GM18517 (cell line): ENCODE measurements around the gene VSIG1.
A peak's percentile ranks its signal among the peaks of the same experiment; 100 is the strongest.

Experiments
- ATAC-seq: cut with Tn5 transposase; IDR thresholded peaks from one replicate; pipeline ENCODE4 v1.9.1; 2021; ENCODE audit warnings: mild to moderate bottlenecking, moderate library complexity; ENCODE audit not compliant: unreplicated experiment

The VSIG1 gene

GRCh38 chrX:108064001-108064400, 19.1 kb downstream of the VSIG1 start:
- no peak for ATAC-seq

- no peak for ATAC-seq
Measured at GRCh38 chrX:108064613-108065012, 19.7 kb downstream of the VSIG1 start.

GRCh38 chrX:108068121-108068520, 23.3 kb downstream of the VSIG1 start:
- no peak for ATAC-seq

- no peak for ATAC-seq
Measured at GRCh38 chrX:108070891-108071290, 26.0 kb downstream of the VSIG1 start.

- ATAC-seq = no peak
Measured at GRCh38 chrX:108071578-108071977, 26.7 kb downstream of the VSIG1 start.

GRCh38 chrX:108072746-108073145, 27.9 kb downstream of the VSIG1 start:
- ATAC-seq = no peak

- ATAC-seq = no peak
Measured at GRCh38 chrX:108081110-108081509, 36.2 kb downstream of the VSIG1 start.

GRCh38 chrX:108087792-108088191, 42.9 kb downstream of the VSIG1 start:
- ATAC-seq = no peak

GRCh38 chrX:108088511-108088910, 43.6 kb downstream of the VSIG1 start:
- ATAC-seq = no peak

GRCh38 chrX:108090491-108091263, 45.8 kb downstream of the VSIG1 start:
- peak; percentile 3 for ATAC-seq

GRCh38 chrX:108091264-108091877, 46.5 kb downstream of the VSIG1 start, which contains the start of the genes ATG4A and PSMD10:
TSS of gene ATG4A (plus strand) at chrX:108091778. CDS start at chrX:108091827, 49 bp downstream.
TSS of gene PSMD10 (minus strand) at chrX:108091542. CDS start at chrX:108091520, 22 bp downstream.
- ATAC-seq = peak; percentile 95

GRCh38 chrX:108091878-108092291, 47.0 kb downstream of the VSIG1 start:
- ATAC-seq = peak; percentile 39

GRCh38 chrX:108097380-108097779, 52.5 kb downstream of the VSIG1 start:
- no peak for ATAC-seq

GRCh38 chrX:108105473-108105872, 60.6 kb downstream of the VSIG1 start:
- no peak for ATAC-seq

- no peak for ATAC-seq
Measured at GRCh38 chrX:108114541-108114940, 69.7 kb downstream of the VSIG1 start.

- ATAC-seq = no peak
Measured at GRCh38 chrX:108117988-108118387, 73.1 kb downstream of the VSIG1 start.

GRCh38 chrX:108121291-108121690, 76.4 kb downstream of the VSIG1 start:
- no peak for ATAC-seq

GRCh38 chrX:108122748-108123147, 77.9 kb downstream of the VSIG1 start:
- ATAC-seq = no peak

- no peak for ATAC-seq
Measured at GRCh38 chrX:108123591-108124366, 78.9 kb downstream of the VSIG1 start.

- ATAC-seq = no peak
Measured at GRCh38 chrX:108126661-108127060, 81.8 kb downstream of the VSIG1 start.

GRCh38 chrX:108127152-108127551, 82.3 kb downstream of the VSIG1 start:
- no peak for ATAC-seq
